SW480 (cell line): ENCODE data around the gene P2RX3.
A peak's percentile ranks its signal among the peaks of the same experiment; 100 is the strongest.

ENCODE experiments used
- DNase-seq: peaks from one replicate; pipeline ENCODE4 v3.0.0-alpha.2; 2016; ENCODE audit warnings: low spot score

The P2RX3 gene

GRCh38 chr11:57373146-57373545 is 35.0 kb downstream of the P2RX3 start:
- DNase-seq, result no peak

GRCh38 chr11:57374966-57375365 is 36.8 kb downstream of the P2RX3 start:
- DNase-seq, result no peak

DNA sequence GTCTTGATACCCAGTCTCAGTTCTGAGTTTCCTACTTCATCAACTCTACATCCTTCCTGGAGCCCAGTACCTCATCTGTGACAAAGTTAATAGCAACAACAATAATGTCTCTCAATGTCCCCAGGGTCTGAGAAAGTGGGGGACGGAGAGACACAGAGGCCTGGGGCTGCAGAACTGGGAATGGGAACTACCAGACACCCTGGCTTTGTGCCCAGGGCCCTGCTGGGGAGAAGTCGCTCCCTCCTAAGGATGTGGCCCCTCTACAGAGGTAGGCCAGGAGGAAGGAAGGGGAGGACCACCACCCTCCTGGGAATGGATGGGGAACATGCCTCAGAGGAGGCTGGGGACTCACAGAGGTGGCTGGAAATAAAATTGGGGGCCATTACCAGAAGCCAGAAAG is 37.3 kb downstream of the P2RX3 start:
- DNase-seq, result no peak

- no peak for DNase-seq
Measured at GRCh38 chr11:57376095-57377090, 38.2 kb downstream of the P2RX3 start.

DNA sequence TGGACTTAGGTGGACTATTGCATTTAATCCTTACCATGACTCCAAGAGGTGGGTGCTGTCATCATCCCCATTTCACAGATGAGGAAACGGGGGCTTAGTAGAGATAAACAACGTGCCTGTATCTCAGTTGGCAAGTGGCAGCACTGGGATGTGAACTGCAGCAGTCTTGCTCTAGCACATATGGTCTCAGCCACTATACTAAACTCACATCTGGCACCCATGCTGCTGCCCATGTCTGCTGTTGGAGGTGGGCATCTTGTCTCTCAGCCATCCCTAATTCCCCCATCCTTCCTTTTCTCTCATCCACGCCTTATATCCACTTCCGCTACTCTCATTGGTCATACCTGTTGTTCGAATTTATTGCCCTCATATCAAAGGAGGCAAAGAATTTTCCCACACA is 39.0 kb downstream of the P2RX3 start:
- peak; percentile 49 for DNase-seq

DNA sequence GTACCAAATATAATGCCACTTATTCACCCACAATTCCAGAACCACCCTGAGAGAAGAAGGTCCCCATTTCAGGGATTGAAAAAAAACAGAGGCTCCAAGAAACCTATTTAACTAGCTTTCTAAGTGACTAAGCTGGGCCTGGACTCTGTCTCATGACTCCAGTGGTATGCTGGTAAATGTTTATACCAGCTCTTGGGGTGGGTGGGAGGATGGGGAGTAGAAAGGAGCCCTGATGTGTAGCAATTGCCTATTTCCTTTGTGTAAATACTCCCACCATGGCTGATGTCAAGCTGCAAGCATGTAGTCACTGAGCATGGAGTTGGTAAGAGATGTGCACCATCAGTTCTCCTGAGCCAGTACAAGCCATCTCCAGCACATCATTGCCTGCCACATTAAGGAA is 40.0 kb downstream of the P2RX3 start:
- DNase-seq, result no peak

DNA sequence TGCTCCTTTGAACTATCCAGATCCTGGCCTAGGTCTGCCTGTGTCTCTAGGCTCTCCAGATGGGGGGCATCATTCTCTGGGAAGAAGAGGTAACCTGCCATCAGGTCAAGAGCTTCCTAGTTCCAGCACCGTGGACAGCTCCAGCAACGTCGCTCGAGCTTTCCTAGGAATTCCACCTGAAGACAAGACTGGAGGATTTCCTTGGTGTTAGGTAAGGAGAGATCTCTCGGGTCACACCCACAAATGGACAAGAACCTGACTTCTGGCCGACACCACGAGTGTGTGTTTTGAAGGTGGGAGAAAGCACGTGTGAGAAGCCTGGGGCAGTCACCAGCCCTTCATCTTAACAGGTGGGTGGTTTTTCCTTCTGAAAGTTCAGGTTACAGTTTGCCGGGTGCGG is 41.6 kb downstream of the P2RX3 start:
- no peak for DNase-seq

- no peak for DNase-seq
Measured at GRCh38 chr11:57380975-57381374, 42.8 kb downstream of the P2RX3 start, which contains the start of gene PRG3. TSS of gene PRG3 (minus strand) at chr11:57381150. CDS start at chr11:57380708, 442 bp downstream.

GRCh38 chr11:57386178-57386940 is 48.2 kb downstream of the P2RX3 start:
- DNase-seq, result no peak

GRCh38 chr11:57387289-57388030 is 49.3 kb downstream of the P2RX3 start:
- no peak for DNase-seq

GRCh38 chr11:57390535-57390934 is 52.4 kb downstream of the P2RX3 start, which contains the start of gene PRG2:
TSS of gene PRG2 (minus strand) at chr11:57390650. CDS start at chr11:57389944, 706 bp downstream.
- no peak for DNase-seq

DNA sequence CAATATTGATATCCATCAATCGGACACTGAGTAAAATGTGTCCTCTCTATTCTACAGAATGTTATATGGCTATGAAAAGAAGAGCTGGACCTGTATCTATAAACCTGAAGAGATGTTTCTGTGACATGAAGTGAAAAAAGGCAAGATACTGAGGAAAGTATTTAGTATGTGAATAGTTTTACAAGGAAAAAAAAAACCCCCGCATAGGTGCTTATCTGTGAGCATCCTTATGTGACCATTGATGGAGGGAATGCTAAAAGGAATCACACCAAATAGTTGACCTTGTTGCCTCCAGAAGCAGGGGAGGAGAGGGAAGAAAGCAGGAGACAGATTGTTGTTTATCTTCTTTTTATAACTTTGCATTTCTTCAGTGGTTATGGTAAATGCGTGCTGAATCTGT is 53.0 kb downstream of the P2RX3 start:
- DNase-seq, result no peak

GRCh38 chr11:57391539-57391938 is 53.4 kb downstream of the P2RX3 start:
- DNase-seq, result no peak

GRCh38 chr11:57392066-57392762 is 54.1 kb downstream of the P2RX3 start:
- no peak for DNase-seq

DNA sequence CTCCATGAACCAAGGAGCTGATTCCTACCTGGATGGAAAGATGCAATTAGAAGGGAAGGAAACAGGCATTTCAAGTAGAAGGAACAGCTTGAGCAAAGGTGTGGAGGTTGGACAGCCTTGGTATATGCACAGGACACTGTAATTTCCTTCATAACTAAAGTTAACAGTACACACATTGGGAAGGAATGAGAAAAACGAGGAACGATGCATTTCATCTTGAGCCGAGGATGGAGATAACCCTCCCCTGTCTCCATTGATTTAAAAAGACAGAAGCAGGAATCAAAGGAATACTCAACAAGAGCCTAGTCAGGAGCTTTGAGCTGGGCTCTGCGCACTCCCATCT is 54.6 kb downstream of the P2RX3 start:
- no peak for DNase-seq

GRCh38 chr11:57394203-57394965 is 56.2 kb downstream of the P2RX3 start:
- DNase-seq, result no peak

GRCh38 chr11:57395905-57396623 is 57.9 kb downstream of the P2RX3 start:
- no peak for DNase-seq

GRCh38 chr11:57396744-57397143 is 58.6 kb downstream of the P2RX3 start:
- no peak for DNase-seq

DNA sequence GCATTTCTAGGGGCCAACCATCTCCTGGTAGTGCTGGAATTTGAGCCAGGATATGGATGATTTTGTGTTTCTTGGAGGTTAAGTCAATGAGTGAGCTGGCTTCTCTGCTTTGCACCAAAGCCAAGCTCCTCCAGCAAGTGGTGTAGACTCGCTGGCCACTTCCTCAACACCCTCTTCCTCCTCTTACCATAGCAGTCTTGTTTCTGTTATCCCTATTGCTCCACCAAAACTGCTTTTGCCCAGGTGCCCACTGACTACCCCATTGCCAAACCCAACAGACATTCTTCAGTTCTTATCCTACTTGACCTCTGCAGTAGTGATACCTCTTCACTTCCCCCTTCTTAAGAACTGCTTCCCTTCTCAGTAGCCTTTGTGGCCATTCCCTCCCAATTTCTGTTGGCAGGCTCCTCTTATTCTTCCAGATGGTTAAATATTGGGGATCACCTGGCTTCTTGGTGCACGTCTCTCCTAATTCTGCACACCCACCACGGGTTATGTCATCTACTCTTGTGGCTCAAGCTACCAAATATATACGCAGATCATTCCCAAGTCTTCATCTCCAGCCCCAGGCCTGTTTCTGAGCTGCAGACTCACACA is 59.3 kb downstream of the P2RX3 start:
- no peak for DNase-seq

- peak; percentile 65 for DNase-seq
Measured at GRCh38 chr11:57399221-57399620, 61.1 kb downstream of the P2RX3 start.
